Activated CD8-positive, alpha-beta memory T cell treated with anti-CD3 and anti-CD28 coated beads for 4 hours (primary cell): Measurements from ENCODE around the gene UBE2O.

Experiments used
- DNase-seq, 2 donors: peaks; one replicate each; pipeline ENCODE4 v3.0.0-alpha.2; 2020; ENCODE audit warnings: low read depth in 2 of 2

The UBE2O gene

GRCh38 chr17:76345377-76345974 lies 107.5 kb downstream of the UBE2O start:
- no peak for DNase-seq

- no peak for DNase-seq
These were observed 109.8 kb downstream of the UBE2O start for GRCh38 chr17:76343106-76343505.

DNA sequence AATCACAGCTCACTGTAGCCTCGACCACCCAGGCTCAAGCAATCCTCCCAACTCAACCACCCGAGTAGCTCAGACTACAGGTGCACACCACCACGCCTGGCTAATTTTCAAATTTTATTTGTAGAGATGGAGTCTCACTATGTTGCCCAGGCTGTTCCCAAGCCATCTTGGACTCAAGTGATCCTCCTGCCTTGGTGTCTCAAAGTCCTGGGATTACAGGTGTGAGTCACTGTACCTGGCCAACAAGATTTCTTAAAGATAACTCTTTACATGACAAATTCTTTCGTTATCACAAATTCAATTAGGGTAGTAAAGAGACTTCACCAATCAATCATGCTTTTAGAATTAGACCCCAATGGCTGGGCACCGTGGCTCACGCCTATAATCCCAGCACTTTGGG lies 111.7 kb downstream of the UBE2O start:
- DNase-seq: no peak
